Measurements from ENCODE around the gene LMAN1L. TPM values are rescaled to one million over a fixed set of nuclear protein-coding genes. Genes with fewer than 3 reads are reported as not detected.
A peak's percentile ranks its signal among the peaks of the same experiment; 100 is the strongest.

The LMAN1L gene
- total and polyA plus RNA-seq, 2 donors: 0.41 TPM; not detected in 1

DNA sequence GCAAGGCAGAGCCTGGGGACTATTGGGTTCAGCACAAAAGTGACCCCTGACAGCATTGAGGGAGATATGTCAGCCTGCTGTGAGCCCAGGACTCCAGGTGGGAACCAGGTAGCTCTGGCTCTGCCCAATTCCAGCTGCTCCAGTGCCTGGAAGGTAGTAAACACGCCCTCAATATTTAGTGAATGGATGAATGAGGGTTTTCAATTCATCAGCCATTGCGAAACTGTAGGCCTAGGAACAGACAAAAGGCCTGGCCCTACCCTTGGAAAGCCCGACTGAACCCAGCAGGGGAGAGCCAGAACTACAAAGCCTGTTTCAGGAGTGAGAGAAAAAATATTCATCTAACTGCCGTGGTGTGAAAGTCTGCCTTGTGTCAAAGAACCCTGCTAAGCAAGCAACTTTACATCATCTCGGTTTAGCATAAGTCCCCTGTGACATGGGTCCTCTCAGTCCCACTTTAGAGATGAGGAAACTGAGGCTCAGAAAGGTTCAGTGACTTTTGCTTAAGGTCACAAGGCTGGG is 38.8 kb upstream of the LMAN1L start:
- no peak for DNase-seq (ENCODE audit: low read depth in 6 of 9, low spot score in 9 of 9)
- H3K4me1 ChIP-seq (ENCODE audit: control insufficient read depth in 2 of 2, insufficient read depth in 2 of 2, low read length in 2 of 2): peaks cover 20 to 61% of the 10 kb centered on the region in 2 donors
- WGBS: 92% methylated on average over 5 of the region's 5 CpGs
- H3K9me3 ChIP-seq (ENCODE audit: control insufficient read depth in 2 of 2, insufficient read depth in 1 of 2, low read length in 1 of 2): no peaks in the 10 kb centered on the region
- H3K27ac ChIP-seq (ENCODE audit: low read depth in 1 of 2, low read length in 1 of 2): no peak overlapping the region
- no peaks in the 10 kb centered on the region for H3K36me3 ChIP-seq (ENCODE audit: control insufficient read depth in 2 of 2, insufficient read depth in 2 of 2, low read length in 1 of 2)
- H3K27me3 ChIP-seq (ENCODE audit: control insufficient read depth in 2 of 2, insufficient read depth in 1 of 2, low read length in 1 of 2): no peaks in the 10 kb centered on the region
- no peak overlapping the region for H3K4me3 ChIP-seq (ENCODE audit: low read length in 2 of 2)

DNA sequence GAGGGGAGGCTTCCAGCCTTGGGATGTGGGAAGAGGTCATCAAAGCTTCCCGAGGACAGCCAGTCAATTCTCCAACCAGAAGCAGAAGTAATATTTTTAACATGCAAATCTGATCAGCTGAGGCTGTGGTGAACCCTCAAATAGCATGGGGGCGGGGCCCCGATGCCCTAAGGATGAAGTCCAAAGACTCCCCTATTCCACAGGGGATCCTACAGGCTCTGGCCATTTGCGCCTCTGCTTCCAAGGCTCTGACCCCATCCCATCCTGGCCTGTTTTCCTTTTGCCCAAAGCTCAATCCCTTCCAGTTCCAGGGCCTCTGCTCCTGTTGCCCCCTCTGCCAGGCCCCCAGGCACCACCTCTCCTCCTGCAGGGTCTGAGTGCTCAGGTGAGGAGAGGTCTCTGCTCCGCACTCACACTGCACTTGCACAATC is 37.5 kb upstream of the LMAN1L start:
- Histone ChIP-seq H3K27ac (ENCODE audit: low read depth in 1 of 2, low read length in 1 of 2) (no peak overlapping the region), H3K27me3 (ENCODE audit: control insufficient read depth in 2 of 2, insufficient read depth in 1 of 2, low read length in 1 of 2) (no peaks in the 10 kb centered on the region), H3K9me3 (ENCODE audit: control insufficient read depth in 2 of 2, insufficient read depth in 1 of 2, low read length in 1 of 2) (no peaks in the 10 kb centered on the region), H3K4me3 (ENCODE audit: low read length in 2 of 2) (no peak overlapping the region), H3K36me3 (ENCODE audit: control insufficient read depth in 2 of 2, insufficient read depth in 2 of 2, low read length in 1 of 2) (no peaks in the 10 kb centered on the region), H3K4me1 (ENCODE audit: control insufficient read depth in 2 of 2, insufficient read depth in 2 of 2, low read length in 2 of 2) (peaks cover 25 to 71% of the 10 kb centered on the region in 2 donors)
- WGBS: 66% methylated on average over 5 of the region's 5 CpGs
- DNase-seq (ENCODE audit: low read depth in 6 of 9, low spot score in 9 of 9): no peak

DNA sequence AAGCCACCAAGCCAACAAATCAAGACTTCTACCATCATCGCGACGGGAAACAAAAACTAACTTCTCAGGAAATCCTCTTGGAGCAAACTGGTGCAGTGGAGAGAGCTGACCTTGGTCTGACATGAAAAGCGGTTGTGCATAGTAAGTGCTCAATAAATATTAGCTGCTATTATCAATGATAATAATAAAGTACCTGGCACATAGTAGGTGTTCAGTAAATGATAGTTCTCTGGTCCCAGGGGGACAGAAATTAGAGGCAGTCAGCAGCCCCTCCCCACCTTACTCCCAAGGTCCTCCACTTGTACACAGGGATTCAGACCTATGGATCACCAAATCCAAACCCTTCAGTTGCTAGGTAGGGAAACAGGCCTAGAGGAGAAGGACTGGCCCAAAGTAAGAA is 36.7 kb upstream of the LMAN1L start:
- peaks cover 33 to 76% of the 10 kb centered on the region in 2 donors for H3K4me1 ChIP-seq (ENCODE audit: control insufficient read depth in 2 of 2, insufficient read depth in 2 of 2, low read length in 2 of 2)
- 95% methylated on average over 4 of the region's 4 CpGs for WGBS
- no peak overlapping the region for H3K27ac ChIP-seq (ENCODE audit: low read depth in 1 of 2, low read length in 1 of 2)

DNA sequence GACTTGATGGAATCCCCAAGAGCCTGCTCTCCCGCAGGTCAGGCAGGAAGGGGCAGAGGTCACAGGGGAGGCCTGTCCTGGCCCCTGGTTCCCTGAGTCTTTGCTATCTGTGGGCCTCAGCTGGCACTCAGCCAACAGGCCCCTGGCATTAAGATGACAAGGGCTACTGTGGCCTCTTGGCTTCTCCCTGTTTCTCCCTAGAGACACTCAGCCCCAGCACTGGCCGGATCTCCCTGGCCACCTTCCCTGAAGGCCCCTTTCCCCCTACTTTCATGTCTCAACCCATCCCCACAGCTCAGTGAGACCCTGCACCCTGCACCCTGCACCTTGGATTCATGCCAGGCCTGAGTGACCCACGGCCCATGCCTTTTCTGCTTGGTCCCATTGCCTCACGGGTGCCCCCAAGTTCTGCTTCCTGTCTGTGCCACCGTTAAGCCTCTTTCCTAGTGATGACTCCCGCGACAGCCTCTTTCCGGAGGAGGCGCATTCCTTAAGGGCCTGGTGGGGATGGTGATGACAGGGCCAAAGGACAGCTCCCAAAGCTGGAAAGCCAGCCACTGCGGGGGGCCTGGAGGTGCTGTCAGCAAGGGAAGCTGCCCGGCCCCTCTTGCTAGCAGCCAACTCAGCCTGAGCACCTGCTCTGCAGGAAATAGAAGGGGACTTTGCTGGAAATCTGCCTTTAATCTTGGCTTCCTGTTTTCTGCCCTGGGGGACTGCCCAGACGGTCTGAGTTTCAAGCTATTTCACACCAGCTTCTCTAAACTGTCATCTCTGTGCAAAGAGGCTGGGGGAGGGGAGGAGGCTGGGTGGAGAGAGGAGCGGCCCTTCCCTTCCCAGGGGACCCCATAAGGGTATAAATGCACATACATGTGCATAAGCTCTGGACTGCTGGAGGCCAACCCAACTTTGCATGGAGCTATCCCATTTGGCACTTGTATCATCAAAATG is 35.5 kb upstream of the LMAN1L start:
- H3K27ac ChIP-seq (ENCODE audit: low read depth in 1 of 2, low read length in 1 of 2): peak overlapping the region; percentile 89 to 93
- H3K36me3 ChIP-seq (ENCODE audit: control insufficient read depth in 2 of 2, insufficient read depth in 2 of 2, low read length in 1 of 2): no peaks in the 10 kb centered on the region
- peak in 3 of 9 donors; percentile 51 to 82 (median 60) for DNase-seq (ENCODE audit: low read depth in 6 of 9, low spot score in 9 of 9)
- H3K9me3 ChIP-seq (ENCODE audit: control insufficient read depth in 2 of 2, insufficient read depth in 1 of 2, low read length in 1 of 2): no peaks in the 10 kb centered on the region
- 14% methylated on average over 13 of the region's 13 CpGs for WGBS
- H3K4me3 ChIP-seq (ENCODE audit: low read length in 2 of 2): peak overlapping the region; percentile 15 to 16
- no peaks in the 10 kb centered on the region for H3K27me3 ChIP-seq (ENCODE audit: control insufficient read depth in 2 of 2, insufficient read depth in 1 of 2, low read length in 1 of 2)
- H3K4me1 ChIP-seq (ENCODE audit: control insufficient read depth in 2 of 2, insufficient read depth in 2 of 2, low read length in 2 of 2): peaks cover 41 to 76% of the 10 kb centered on the region in 2 donors

More for the DNA sequence above, 36.7 kb upstream of the LMAN1L start:
- DNase-seq (ENCODE audit: low read depth in 6 of 9, low spot score in 9 of 9): no peak
- Histone ChIP-seq H3K36me3 (ENCODE audit: control insufficient read depth in 2 of 2, insufficient read depth in 2 of 2, low read length in 1 of 2) (no peaks in the 10 kb centered on the region), H3K4me3 (ENCODE audit: low read length in 2 of 2) (no peak overlapping the region), H3K27me3 (ENCODE audit: control insufficient read depth in 2 of 2, insufficient read depth in 1 of 2, low read length in 1 of 2) (no peaks in the 10 kb centered on the region), H3K9me3 (ENCODE audit: control insufficient read depth in 2 of 2, insufficient read depth in 1 of 2, low read length in 1 of 2) (no peaks in the 10 kb centered on the region)

DNA sequence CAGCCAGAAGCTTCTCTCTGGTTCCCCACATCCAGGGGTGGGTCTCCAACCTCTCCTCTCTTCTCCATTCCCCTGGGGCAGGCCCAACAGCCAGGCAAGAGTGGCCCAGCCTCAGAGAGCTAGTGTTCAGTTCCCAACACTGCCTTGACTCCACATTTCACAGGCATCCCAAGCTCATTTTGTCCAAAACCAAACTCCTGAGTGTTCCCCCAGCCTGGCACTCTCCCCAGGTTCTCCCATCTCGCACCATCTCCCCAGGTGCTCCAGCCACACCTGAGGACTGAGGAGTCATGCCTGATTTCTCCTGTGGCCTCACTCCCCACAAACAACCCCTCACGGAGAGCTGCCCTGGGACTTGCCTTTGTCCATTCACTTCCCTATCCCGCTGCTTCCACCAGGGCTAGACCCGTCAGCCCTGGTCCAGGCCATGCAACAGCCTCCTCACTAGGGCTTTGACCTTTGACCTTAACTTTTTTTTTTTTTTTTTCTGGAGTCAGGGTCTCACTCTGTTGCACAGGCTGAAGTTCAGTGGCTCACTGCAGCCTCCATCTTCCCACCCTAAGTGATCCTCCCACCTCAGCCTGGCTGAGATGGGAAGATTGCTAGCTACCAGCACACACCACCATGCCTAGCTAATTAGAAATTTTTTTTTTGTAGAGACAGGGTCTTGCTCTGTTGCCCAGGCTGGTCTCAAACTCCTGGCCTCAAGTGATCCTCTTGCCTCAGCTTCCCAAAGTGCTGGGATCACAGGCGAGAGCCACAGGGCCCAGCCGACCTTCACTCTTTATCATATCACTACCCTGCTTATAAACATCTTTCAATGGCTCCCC is 34.7 kb upstream of the LMAN1L start:
- peaks cover 41 to 80% of the 10 kb centered on the region in 2 donors for H3K4me1 ChIP-seq (ENCODE audit: control insufficient read depth in 2 of 2, insufficient read depth in 2 of 2, low read length in 2 of 2)
- no peak for DNase-seq (ENCODE audit: low read depth in 6 of 9, low spot score in 9 of 9)
- H3K36me3 ChIP-seq (ENCODE audit: control insufficient read depth in 2 of 2, insufficient read depth in 2 of 2, low read length in 1 of 2): no peaks in the 10 kb centered on the region
- H3K27me3 ChIP-seq (ENCODE audit: control insufficient read depth in 2 of 2, insufficient read depth in 1 of 2, low read length in 1 of 2): no peaks in the 10 kb centered on the region
- 83% methylated on average over 6 of the region's 6 CpGs for WGBS
- no peaks in the 10 kb centered on the region for H3K9me3 ChIP-seq (ENCODE audit: control insufficient read depth in 2 of 2, insufficient read depth in 1 of 2, low read length in 1 of 2)
- H3K27ac ChIP-seq (ENCODE audit: low read depth in 1 of 2, low read length in 1 of 2): peak overlapping the region; percentile 89 to 93
- H3K4me3 ChIP-seq (ENCODE audit: low read length in 2 of 2): peak overlapping the region in 1 of 2 donors; percentile 16

GRCh38 chr15:74778599-74778970 is 34.0 kb upstream of the LMAN1L start:
- Histone ChIP-seq H3K27me3 (ENCODE audit: control insufficient read depth in 2 of 2, insufficient read depth in 1 of 2, low read length in 1 of 2) (no peaks in the 10 kb centered on the region), H3K9me3 (ENCODE audit: control insufficient read depth in 2 of 2, insufficient read depth in 1 of 2, low read length in 1 of 2) (no peaks in the 10 kb centered on the region), H3K36me3 (ENCODE audit: control insufficient read depth in 2 of 2, insufficient read depth in 2 of 2, low read length in 1 of 2) (no peaks in the 10 kb centered on the region), H3K27ac (ENCODE audit: low read depth in 1 of 2, low read length in 1 of 2) (peak overlapping the region; percentile 8 to 89), H3K4me3 (ENCODE audit: low read length in 2 of 2) (no peak overlapping the region), H3K4me1 (ENCODE audit: control insufficient read depth in 2 of 2, insufficient read depth in 2 of 2, low read length in 2 of 2) (peaks cover 41 to 82% of the 10 kb centered on the region in 2 donors)
- 98% methylated on average over 5 of the region's 5 CpGs for WGBS
- no peak for DNase-seq (ENCODE audit: low read depth in 6 of 9, low spot score in 9 of 9)

DNA sequence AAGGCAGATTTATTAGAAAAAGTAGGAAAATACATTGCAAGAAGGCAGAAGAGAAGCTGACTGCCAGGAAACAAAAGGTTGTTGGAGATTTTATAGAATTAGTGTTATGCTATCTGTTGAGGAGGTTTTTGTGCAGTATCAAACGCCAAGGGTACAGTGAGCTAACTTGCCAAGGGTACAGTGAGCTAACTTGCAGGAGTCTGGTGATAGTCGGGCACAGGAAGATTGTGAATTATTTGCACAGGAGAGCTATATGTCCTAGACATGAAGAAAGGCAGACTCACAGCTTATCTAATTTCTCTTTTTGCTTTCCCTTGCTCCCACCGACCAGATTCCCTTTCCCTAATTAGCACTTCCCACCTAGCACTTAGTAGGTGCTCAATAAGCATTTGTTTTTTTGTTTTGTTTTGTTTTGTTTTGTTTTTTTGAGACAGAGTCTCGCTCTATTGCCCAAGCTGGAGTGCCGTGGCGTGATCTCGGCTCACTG is 33.4 kb upstream of the LMAN1L start:
- Histone ChIP-seq H3K4me1 (ENCODE audit: control insufficient read depth in 2 of 2, insufficient read depth in 2 of 2, low read length in 2 of 2) (peaks cover 47 to 84% of the 10 kb centered on the region in 2 donors), H3K4me3 (ENCODE audit: low read length in 2 of 2) (no peak overlapping the region), H3K36me3 (ENCODE audit: control insufficient read depth in 2 of 2, insufficient read depth in 2 of 2, low read length in 1 of 2) (no peaks in the 10 kb centered on the region), H3K27ac (ENCODE audit: low read depth in 1 of 2, low read length in 1 of 2) (peak overlapping the region; percentile 25 to 78), H3K27me3 (ENCODE audit: control insufficient read depth in 2 of 2, insufficient read depth in 1 of 2, low read length in 1 of 2) (no peaks in the 10 kb centered on the region), H3K9me3 (ENCODE audit: control insufficient read depth in 2 of 2, insufficient read depth in 1 of 2, low read length in 1 of 2) (no peaks in the 10 kb centered on the region)
- 89% methylated on average over 7 of the region's 7 CpGs for WGBS
- no peak for DNase-seq (ENCODE audit: low read depth in 6 of 9, low spot score in 9 of 9)

GRCh38 chr15:74780523-74781430 is 31.9 kb upstream of the LMAN1L start:
- Histone ChIP-seq H3K27ac (ENCODE audit: low read depth in 1 of 2, low read length in 1 of 2) (peak overlapping the region; percentile 93 to 96), H3K36me3 (ENCODE audit: control insufficient read depth in 2 of 2, insufficient read depth in 2 of 2, low read length in 1 of 2) (peaks cover 7 to 14% of the 10 kb centered on the region in 2 donors), H3K27me3 (ENCODE audit: control insufficient read depth in 2 of 2, insufficient read depth in 1 of 2, low read length in 1 of 2) (no peaks in the 10 kb centered on the region), H3K4me3 (ENCODE audit: low read length in 2 of 2) (peak overlapping the region; percentile 51 to 99), H3K9me3 (ENCODE audit: control insufficient read depth in 2 of 2, insufficient read depth in 1 of 2, low read length in 1 of 2) (no peaks in the 10 kb centered on the region), H3K4me1 (ENCODE audit: control insufficient read depth in 2 of 2, insufficient read depth in 2 of 2, low read length in 2 of 2) (peaks cover 63 to 90% of the 10 kb centered on the region in 2 donors)
- DNase-seq (ENCODE audit: low read depth in 6 of 9, low spot score in 9 of 9): peak in 2 of 9 donors; percentile 63 to 75
- WGBS: 43% methylated on average over 16 of the region's 16 CpGs

Measured in thymus (tissue), 11 donors.